WI38 (cell line): ENCODE measurements around the gene IFNAR2.

Experiments used
- H3K4me3 ChIP-seq: 2 replicates; pipeline ENCODE4 v1.5.1; 2011; ENCODE audit warnings: low read depth, mild to moderate bottlenecking, control low read depth, low read length
- TF ChIP-seq, protein P1 (sequence below): IDR thresholded peaks from 2 replicates; pipeline ENCODE4 v1.5.1; 2012; ENCODE audit warnings: low read depth, mild to moderate bottlenecking, control low read depth, low read length

The IFNAR2 gene

DNA sequence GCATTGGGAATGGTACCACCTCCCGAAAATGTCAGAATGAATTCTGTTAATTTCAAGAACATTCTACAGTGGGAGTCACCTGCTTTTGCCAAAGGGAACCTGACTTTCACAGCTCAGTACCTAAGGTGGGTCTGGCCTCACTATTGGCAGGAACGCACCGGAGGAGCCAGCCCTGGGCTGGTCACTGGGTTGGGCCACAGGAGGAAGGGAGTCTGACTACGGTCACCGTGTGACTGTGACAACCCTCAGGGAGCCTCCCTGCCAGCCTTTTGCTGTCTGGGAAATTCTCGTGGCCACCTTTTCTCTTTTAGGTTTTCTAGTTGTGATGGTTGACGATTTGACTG, 38.6 kb downstream of the IFNAR2 start:
- H3K4me3 ChIP-seq: no peak overlapping the region
- TF ChIP-seq, protein P1, sequence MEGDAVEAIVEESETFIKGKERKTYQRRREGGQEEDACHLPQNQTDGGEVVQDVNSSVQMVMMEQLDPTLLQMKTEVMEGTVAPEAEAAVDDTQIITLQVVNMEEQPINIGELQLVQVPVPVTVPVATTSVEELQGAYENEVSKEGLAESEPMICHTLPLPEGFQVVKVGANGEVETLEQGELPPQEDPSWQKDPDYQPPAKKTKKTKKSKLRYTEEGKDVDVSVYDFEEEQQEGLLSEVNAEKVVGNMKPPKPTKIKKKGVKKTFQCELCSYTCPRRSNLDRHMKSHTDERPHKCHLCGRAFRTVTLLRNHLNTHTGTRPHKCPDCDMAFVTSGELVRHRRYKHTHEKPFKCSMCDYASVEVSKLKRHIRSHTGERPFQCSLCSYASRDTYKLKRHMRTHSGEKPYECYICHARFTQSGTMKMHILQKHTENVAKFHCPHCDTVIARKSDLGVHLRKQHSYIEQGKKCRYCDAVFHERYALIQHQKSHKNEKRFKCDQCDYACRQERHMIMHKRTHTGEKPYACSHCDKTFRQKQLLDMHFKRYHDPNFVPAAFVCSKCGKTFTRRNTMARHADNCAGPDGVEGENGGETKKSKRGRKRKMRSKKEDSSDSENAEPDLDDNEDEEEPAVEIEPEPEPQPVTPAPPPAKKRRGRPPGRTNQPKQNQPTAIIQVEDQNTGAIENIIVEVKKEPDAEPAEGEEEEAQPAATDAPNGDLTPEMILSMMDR: no peak

DNA sequence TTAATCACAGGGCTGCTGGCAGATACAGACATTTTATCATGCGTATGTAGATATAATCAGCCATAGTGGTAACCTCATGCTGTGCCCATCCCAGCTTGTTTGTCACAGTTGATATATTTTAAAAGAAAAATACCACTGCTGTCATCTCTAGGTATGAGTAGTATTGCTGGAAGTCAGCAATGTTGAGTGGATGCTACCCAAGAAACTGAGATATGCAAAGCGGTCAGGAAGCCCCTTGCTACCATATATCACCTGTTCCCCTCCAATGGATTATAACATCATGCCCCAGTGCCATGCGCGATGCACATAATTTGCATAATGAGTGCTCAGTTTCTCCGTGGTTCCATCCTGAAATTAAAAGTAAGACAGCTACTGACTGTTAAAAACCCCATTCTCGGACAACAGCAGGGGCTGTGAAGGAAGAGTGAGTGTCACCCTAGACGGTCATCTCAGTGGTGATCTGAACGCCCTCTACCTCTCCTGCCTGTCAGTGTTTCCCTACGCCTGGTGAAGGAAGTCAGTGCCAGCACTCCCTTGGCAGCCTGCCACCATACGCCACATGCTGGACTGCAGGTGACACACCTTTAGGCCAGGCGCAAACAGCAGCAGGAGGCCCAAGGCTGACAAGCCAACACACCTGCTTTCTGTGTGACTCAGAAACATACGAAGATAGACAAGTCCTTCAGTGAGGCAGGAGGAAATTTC, 39.2 kb downstream of the IFNAR2 start:
- TF ChIP-seq, protein P1: no peak
- no peak overlapping the region for H3K4me3 ChIP-seq

DNA sequence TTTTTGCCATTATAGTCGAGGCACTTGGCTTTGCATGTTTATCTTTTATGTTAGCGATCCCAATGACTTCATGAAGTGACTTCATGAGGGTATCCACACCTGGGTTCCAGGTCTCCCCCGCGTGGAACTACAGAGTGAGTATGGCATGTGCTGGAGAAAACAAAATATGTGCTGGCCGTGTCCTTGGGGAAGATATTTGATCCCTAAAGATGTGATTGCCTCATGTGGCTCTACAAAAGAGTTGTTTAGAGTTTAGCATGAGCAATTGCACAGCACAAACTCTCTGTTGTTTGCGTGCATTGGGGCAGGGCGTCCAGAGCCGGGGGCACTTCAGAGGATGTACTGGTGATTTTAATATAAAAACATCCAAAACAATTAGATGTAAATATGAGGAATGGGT, 41.2 kb downstream of the IFNAR2 start:
- H3K4me3 ChIP-seq: no peak overlapping the region
- TF ChIP-seq, protein P1: no peak

DNA sequence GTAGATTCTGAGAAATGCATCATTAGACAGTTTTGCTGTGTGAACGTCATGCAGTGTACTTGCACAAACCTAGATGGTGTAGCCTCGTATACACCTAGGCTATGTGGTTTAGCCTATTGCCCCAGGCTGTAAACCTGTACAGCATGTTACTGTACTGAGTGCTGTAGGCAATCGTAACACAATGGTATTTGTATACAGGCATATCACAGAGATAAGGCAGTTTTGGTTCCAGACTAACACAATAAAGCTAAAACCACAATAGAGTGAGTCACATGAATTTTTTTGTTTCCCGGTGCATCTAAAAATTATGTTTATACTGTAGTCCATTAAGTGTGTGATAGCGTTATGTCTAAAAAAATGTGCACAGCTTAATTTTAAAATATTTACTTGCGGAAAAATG, 43.3 kb downstream of the IFNAR2 start:
- TF ChIP-seq, protein P1: no peak
- no peak overlapping the region for H3K4me3 ChIP-seq

DNA sequence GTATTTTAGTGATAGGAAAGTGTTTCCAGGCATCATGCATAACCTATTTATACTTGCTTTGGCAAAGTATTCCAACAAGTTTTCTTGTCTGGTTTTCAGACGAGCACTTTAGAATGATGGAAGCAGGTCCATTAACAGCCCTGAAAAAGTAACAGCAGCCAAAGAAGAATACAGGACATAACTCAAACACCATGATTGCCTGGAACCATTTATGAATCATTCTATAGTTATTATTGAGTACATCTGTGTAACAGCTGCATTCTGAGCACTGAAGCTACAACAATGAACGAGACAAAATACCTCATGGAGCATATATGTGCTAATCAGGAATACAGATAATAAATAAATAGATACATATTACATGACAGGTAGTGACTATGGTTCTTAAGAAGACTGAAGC, 49.0 kb downstream of the IFNAR2 start:
- H3K4me3 ChIP-seq: no peak overlapping the region
- TF ChIP-seq, protein P1: no peak

DNA sequence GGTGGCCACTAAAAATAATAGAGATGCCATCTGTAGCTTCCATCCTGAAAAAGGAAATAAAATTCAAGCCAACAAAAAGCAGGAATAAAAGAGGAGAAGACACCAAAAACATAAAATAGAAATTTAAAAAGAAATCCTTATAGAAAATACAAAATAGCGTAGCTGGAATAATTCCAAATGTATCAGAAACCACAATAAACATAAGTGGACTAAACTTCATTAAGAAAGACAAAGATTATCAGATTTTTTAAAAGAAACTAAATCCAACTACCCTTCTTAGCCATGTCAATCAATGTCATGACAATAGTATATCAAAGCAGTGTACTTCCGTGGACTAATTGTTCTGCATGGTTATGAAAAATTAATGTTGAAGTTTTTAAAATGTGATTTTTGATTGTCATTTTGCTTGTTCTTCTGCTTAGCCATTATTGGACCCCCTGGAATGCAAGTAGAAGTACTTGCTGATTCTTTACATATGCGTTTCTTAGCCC, 49.6 kb downstream of the IFNAR2 start:
- TF ChIP-seq, protein P1: no peak
- no peak overlapping the region for H3K4me3 ChIP-seq
